Activated CD4-positive, alpha-beta T cell treated with anti-CD3 and anti-CD28 coated beads, Interleukin-2, amount 10 ng/mL, durations not matched to agents 24 days and 14 days (primary cell): Measurements from ENCODE around the gene PCDHB1. TPM values are rescaled to one million over a fixed set of nuclear protein-coding genes. Genes with fewer than 3 reads are reported as not detected.
"Not testable (repeated sequence)": the region's sequence is repeated elsewhere in the genome, so short reads cannot be mapped to it uniquely, and the experiment has no call there.

Experiments
- DNase-seq: peaks from one replicate; pipeline ENCODE4 v3.0.0; 2022
- H3K27ac Mint-ChIP-seq: one replicate; pipeline ENCODE4 v1.8.0; 2022; ENCODE audit warnings: mild to moderate bottlenecking, mixed read lengths
- H3K27me3 Mint-ChIP-seq: one replicate; pipeline ENCODE4 v1.8.0; 2022; ENCODE audit warnings: mixed read lengths
- H3K36me3 Mint-ChIP-seq: one replicate; pipeline ENCODE4 v1.8.0; 2022; ENCODE audit warnings: low read depth, mild to moderate bottlenecking, mixed read lengths
- H3K4me1 Mint-ChIP-seq: one replicate; pipeline ENCODE4 v1.8.0; 2021; ENCODE audit warnings: mixed read lengths
- H3K4me3 Mint-ChIP-seq: one replicate; pipeline ENCODE4 v1.8.0; 2022; ENCODE audit warnings: mild to moderate bottlenecking, moderate library complexity, mixed read lengths
- H3K9me3 Mint-ChIP-seq: one replicate; pipeline ENCODE4 v1.8.0; 2021; ENCODE audit warnings: mixed read lengths
- intact Hi-C: fragments of 100-400 bp; cut with micrococcal nuclease; formaldehyde crosslinking; loops from one replicate; pipeline ENCODE4 v1.15.1; 2023
- total RNA-seq: library from RNA; stranded (reverse); gene quantifications from 2 replicates; pipeline ENCODE4 v1.2.3, GENCODE V29; 2022

PCDHB1 gene
- total RNA-seq, 1 donor from 2014 or later, result not detected

DNA sequence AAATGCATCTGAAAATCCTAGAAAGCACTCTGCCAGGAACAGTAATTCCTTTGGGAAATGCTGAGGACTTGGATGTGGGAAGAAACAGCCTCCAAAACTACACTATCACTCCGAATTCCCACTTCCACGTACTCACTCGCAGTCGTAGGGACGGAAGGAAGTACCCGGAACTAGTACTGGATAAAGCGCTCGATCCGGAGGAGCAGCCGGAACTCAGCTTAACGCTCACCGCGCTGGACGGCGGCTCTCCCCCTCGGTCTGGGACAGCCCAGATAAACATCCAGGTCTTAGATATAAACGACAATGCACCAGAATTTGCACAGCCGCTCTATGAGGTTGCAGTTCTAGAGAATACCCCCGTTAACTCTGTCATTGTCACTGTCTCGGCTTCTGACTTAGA lies 49.9 kb downstream of the PCDHB1 start:
- DNase-seq, result no peak
- Mint-ChIP-seq H3K4me3 (no peak overlapping the region), H3K36me3 (no peaks in the 10 kb centered on the region), H3K4me1 (no peaks in the 10 kb centered on the region), H3K27ac (no peak overlapping the region), H3K9me3 (peaks cover 25% of the 10 kb centered on the region), H3K27me3 (no peaks in the 10 kb centered on the region)
- intact Hi-C loops, result no loop called here

DNA sequence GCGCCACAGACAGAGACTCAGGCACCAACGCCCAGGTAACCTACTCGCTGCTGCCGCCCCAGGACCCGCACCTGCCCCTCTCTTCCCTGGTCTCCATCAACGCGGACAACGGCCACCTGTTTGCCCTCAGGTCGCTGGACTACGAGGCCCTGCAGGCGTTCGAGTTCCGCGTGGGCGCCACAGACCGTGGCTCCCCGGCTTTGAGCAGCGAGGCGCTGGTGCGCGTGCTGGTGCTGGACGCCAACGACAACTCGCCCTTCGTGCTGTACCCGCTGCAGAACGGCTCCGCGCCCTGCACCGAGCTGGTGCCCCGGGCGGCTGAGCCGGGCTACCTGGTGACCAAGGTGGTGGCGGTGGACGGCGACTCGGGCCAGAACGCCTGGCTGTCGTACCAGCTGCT lies 50.9 kb downstream of the PCDHB1 start:
- peaks cover 26% of the 10 kb centered on the region for H3K9me3 Mint-ChIP-seq
- H3K36me3 Mint-ChIP-seq, intact Hi-C loops, DNase-seq, H3K27me3 Mint-ChIP-seq, H3K4me3 Mint-ChIP-seq, H3K27ac Mint-ChIP-seq, H3K4me1 Mint-ChIP-seq: not testable (repeated sequence)

DNA sequence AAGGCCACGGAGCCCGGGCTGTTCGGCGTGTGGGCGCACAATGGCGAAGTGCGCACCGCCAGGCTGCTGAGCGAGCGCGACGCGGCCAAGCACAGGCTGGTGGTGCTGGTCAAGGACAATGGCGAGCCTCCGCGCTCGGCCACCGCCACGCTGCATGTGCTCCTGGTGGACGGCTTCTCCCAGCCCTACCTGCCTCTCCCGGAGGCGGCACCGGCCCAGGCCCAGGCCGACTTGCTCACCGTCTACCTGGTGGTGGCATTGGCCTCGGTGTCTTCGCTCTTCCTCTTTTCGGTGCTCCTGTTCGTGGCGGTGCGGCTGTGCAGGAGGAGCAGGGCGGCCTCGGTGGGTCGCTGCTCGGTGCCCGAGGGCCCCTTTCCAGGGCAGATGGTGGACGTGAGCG lies 51.3 kb downstream of the PCDHB1 start:
- H3K4me1 Mint-ChIP-seq, intact Hi-C loops, H3K27me3 Mint-ChIP-seq, H3K36me3 Mint-ChIP-seq, H3K4me3 Mint-ChIP-seq, DNase-seq, H3K27ac Mint-ChIP-seq: not testable (repeated sequence)
- H3K9me3 Mint-ChIP-seq, result peaks cover 30% of the 10 kb centered on the region

DNA sequence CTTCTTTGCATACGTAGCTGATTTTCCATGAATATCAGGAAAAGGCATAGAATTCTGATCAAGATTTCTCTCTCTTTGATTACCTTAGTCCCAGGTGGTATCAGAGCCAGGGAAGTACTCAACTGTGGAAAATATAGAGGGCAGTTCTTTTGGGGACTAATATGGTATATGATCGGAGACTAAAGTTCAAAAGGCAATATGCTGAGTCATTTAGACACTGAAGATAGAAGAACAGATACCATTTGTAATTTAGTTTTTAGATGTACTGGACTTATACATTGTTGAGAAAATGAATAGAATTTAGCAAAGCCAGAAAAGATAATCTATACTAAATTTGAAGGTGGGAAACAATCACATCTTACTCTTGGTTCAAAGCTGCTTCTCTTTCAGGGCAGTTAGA lies 54.2 kb downstream of the PCDHB1 start:
- intact Hi-C loops, result no loop called here
- H3K27ac Mint-ChIP-seq, result no peak overlapping the region
- no peak overlapping the region for H3K4me3 Mint-ChIP-seq
- no peaks in the 10 kb centered on the region for H3K4me1 Mint-ChIP-seq
- no peak for DNase-seq
- H3K36me3 Mint-ChIP-seq, result no peaks in the 10 kb centered on the region
- H3K27me3 Mint-ChIP-seq, result no peaks in the 10 kb centered on the region
- H3K9me3 Mint-ChIP-seq, result peaks cover 21% of the 10 kb centered on the region

Other genes starting within 250 kb of the PCDHB1 start
- gene PCDHA4, start 244.3 kb upstream of the PCDHB1 start, total RNA-seq, result not detected in 2 replicates
- not detected in 2 replicates for gene PCDHA5, start 229.8 kb upstream of the PCDHB1 start, total RNA-seq
- gene PCDHA6, start 223.4 kb upstream of the PCDHB1 start, total RNA-seq, result not detected in 2 replicates
- gene PCDHA7, start 217.1 kb upstream of the PCDHB1 start, total RNA-seq, result not detected in 2 replicates
- gene PCDHA8, start 210.2 kb upstream of the PCDHB1 start, total RNA-seq, result not detected in 2 replicates
- not detected in 2 replicates for gene PCDHA9, start 203.0 kb upstream of the PCDHB1 start, total RNA-seq
- gene PCDHA10, start 195.5 kb upstream of the PCDHB1 start, total RNA-seq, result not detected in 2 replicates
- gene PCDHA11, start 182.4 kb upstream of the PCDHB1 start, total RNA-seq, result not detected in 2 replicates
- gene PCDHA12, start 176.1 kb upstream of the PCDHB1 start, total RNA-seq, result not detected in 2 replicates
- gene PCDHA13, start 169.2 kb upstream of the PCDHB1 start, total RNA-seq, result not detected in 2 replicates
- gene PCDHAC1, start 125.1 kb upstream of the PCDHB1 start, total RNA-seq, result not detected in 2 replicates
- gene PCDHAC2, start 84.9 kb upstream of the PCDHB1 start, total RNA-seq, result not detected in 2 replicates
- gene PCDHB2, start 43.2 kb downstream of the PCDHB1 start, total RNA-seq, result 0.19 TPM in 1 of 2 replicates, not detected in the other
- not detected in 2 replicates for gene PCDHB3, start 49.1 kb downstream of the PCDHB1 start, total RNA-seq
- not detected in 2 replicates for gene PCDHB4, start 70.4 kb downstream of the PCDHB1 start, total RNA-seq
- not detected in 2 replicates for gene PCDHB5, start 83.8 kb downstream of the PCDHB1 start, total RNA-seq
- not detected in 2 replicates for gene PCDHB6, start 98.7 kb downstream of the PCDHB1 start, total RNA-seq
- gene PCDHB7, start 121.3 kb downstream of the PCDHB1 start, total RNA-seq, result not detected in 2 replicates
- gene PCDHB8, start 126.4 kb downstream of the PCDHB1 start, total RNA-seq, result not detected in 2 replicates
- gene PCDHB16, start 131.0 kb downstream of the PCDHB1 start, total RNA-seq, result not detected in 2 replicates
- not detected in 2 replicates for gene PCDHB9, start 135.8 kb downstream of the PCDHB1 start, total RNA-seq
- gene PCDHB10, start 141.0 kb downstream of the PCDHB1 start, total RNA-seq, result not detected in 2 replicates
- not detected in 2 replicates for gene PCDHB11, start 148.3 kb downstream of the PCDHB1 start, total RNA-seq
- not detected in 2 replicates for gene PCDHB12, start 157.3 kb downstream of the PCDHB1 start, total RNA-seq
- gene PCDHB13, start 162.5 kb downstream of the PCDHB1 start, total RNA-seq, result 0.05 TPM in 1 of 2 replicates, not detected in the other
- gene PCDHB14, start 172.0 kb downstream of the PCDHB1 start, total RNA-seq, result not detected in 2 replicates
- not detected in 2 replicates for gene PCDHB15, start 194.0 kb downstream of the PCDHB1 start, total RNA-seq